HEK293 (cell line): ENCODE measurements around the gene BPI.

Experiments
- CTCF ChIA-PET: fragments of 350-600 bp; formaldehyde crosslinking; extraction: SDS; loops from one replicate; lab custom pipeline; 2021; ENCODE audit warnings: antibody characterized with exemption; lab: Yijun Ruan, JAX
- POLR2A ChIA-PET: fragments of 300-600 bp; formaldehyde crosslinking; extraction: SDS; loops from one replicate; lab custom pipeline; 2020; ENCODE audit warnings: antibody characterized with exemption, inconsistent platforms; lab: Yijun Ruan, JAX
- H3K27ac ChIP-seq: fragments of 200-500 bp; sonication (Bioruptor generic); 2 replicates; pipeline ENCODE4 v1.5.1; 2014; ENCODE audit warnings: low read depth, low read length, control low read depth, inconsistent platforms; ENCODE audit errors: extremely low read depth
- H3K36me3 ChIP-seq, 2 experiments: fragments of 200-500 bp in 1 of 2; sonication (Bioruptor generic) in 1 of 2; 1 replicate in 1 of 2; 2 replicates in 1 of 2; pipeline ENCODE4 v1.5.1; 2014 to 2017; ENCODE audit warnings: inconsistent platforms in 2 of 2, low read length in 2 of 2; ENCODE audit not compliant: control insufficient read depth in 2 of 2, insufficient read depth in 1 of 2
- H3K4me1 ChIP-seq: fragments of 200-500 bp; sonication (Bioruptor generic); 2 replicates; pipeline ENCODE4 v1.5.1; 2014; ENCODE audit warnings: mild to moderate bottlenecking, low read length, inconsistent platforms; ENCODE audit not compliant: control insufficient read depth, insufficient read depth
- H3K4me3 ChIP-seq: 2 replicates; pipeline ENCODE4 v1.5.1; 2011; ENCODE audit warnings: low read depth, mild to moderate bottlenecking, control low read depth, low read length, moderate library complexity
- H3K9me3 ChIP-seq: fragments of 200-500 bp; sonication (Bioruptor generic); 2 replicates; pipeline ENCODE4 v1.5.1; 2014; ENCODE audit warnings: low read depth, low read length, inconsistent platforms; ENCODE audit not compliant: control insufficient read depth, insufficient read depth
- BCL11B ChIP-seq: fragments of 450-650 bp; formaldehyde crosslinking; IDR thresholded peaks from 2 replicates; pipeline ENCODE4 v1.5.1; 2016; ENCODE audit warnings: low read depth, missing biosample characterization, missing genetic modification characterization
- FEZF1 ChIP-seq: fragments of 450-650 bp; formaldehyde crosslinking; IDR thresholded peaks from 2 replicates; pipeline ENCODE4 v1.5.1; 2016; ENCODE audit warnings: missing biosample characterization, missing genetic modification characterization
- OSR2 ChIP-seq: fragments of 450-650 bp; formaldehyde crosslinking; IDR thresholded peaks from 2 replicates; pipeline ENCODE4 v1.5.1; 2016; ENCODE audit warnings: missing biosample characterization, missing genetic modification characterization
- SP7 ChIP-seq: fragments of 450-650 bp; formaldehyde crosslinking; IDR thresholded peaks from 2 replicates; pipeline ENCODE4 v1.5.1; 2016; ENCODE audit warnings: missing biosample characterization, missing genetic modification characterization
- TSHZ1 ChIP-seq: fragments of 450-650 bp; formaldehyde crosslinking; IDR thresholded peaks from 2 replicates; pipeline ENCODE4 v1.5.1; 2016; ENCODE audit warnings: missing biosample characterization, missing genetic modification characterization, borderline replicate concordance
- WT1 ChIP-seq: fragments of 450-650 bp; formaldehyde crosslinking; IDR thresholded peaks from 2 replicates; pipeline ENCODE4 v1.5.1; 2016; ENCODE audit warnings: missing biosample characterization, missing genetic modification characterization
- ZBTB1 ChIP-seq: fragments of 450-650 bp; formaldehyde crosslinking; IDR thresholded peaks from 2 replicates; pipeline ENCODE4 v1.5.1; 2016; ENCODE audit warnings: missing biosample characterization, missing genetic modification characterization
- ZBTB7A ChIP-seq: fragments of 450-650 bp; formaldehyde crosslinking; IDR thresholded peaks from 2 replicates; pipeline ENCODE4 v1.5.1; 2016; ENCODE audit warnings: low read depth, missing biosample characterization, missing genetic modification characterization
- ZFHX2 ChIP-seq: fragments of 450-650 bp; formaldehyde crosslinking; conservative IDR thresholded peaks from 2 replicates; pipeline ENCODE4 v1.5.1; 2016; ENCODE audit warnings: missing biosample characterization, missing genetic modification characterization
- ZFP41 ChIP-seq: fragments of 450-650 bp; formaldehyde crosslinking; IDR thresholded peaks from 2 replicates; pipeline ENCODE4 v1.5.1; 2016; ENCODE audit warnings: missing biosample characterization, missing genetic modification characterization, borderline replicate concordance
- ZNF132 ChIP-seq: fragments of 450-650 bp; formaldehyde crosslinking; IDR thresholded peaks from 2 replicates; pipeline ENCODE4 v1.5.1; 2017; ENCODE audit warnings: missing biosample characterization, missing genetic modification characterization, borderline replicate concordance
- ZNF146 ChIP-seq: fragments of 450-650 bp; formaldehyde crosslinking; IDR thresholded peaks from 2 replicates; pipeline ENCODE4 v1.5.1; 2016; ENCODE audit warnings: missing biosample characterization, missing genetic modification characterization
- ZNF184 ChIP-seq: fragments of 450-650 bp; IDR thresholded peaks from 2 replicates; pipeline ENCODE4 v1.5.1; 2018; ENCODE audit warnings: missing biosample characterization, mild to moderate bottlenecking, missing genetic modification characterization
- ZNF19 ChIP-seq: fragments of 450-650 bp; formaldehyde crosslinking; IDR thresholded peaks from 2 replicates; pipeline ENCODE4; 2016; ENCODE audit warnings: missing biosample characterization, missing genetic modification characterization, low read depth
- ZNF214 ChIP-seq: fragments of 450-650 bp; formaldehyde crosslinking; IDR thresholded peaks from 2 replicates; pipeline ENCODE4 v1.5.1; 2017; ENCODE audit warnings: missing biosample characterization, mild to moderate bottlenecking, missing genetic modification characterization, borderline replicate concordance
- ZNF221 ChIP-seq: fragments of 450-650 bp; formaldehyde crosslinking; IDR thresholded peaks from 2 replicates; pipeline ENCODE4 v1.5.1; 2017; ENCODE audit warnings: missing biosample characterization, missing genetic modification characterization, borderline replicate concordance
- ZNF26 ChIP-seq: fragments of 450-650 bp; formaldehyde crosslinking; IDR thresholded peaks from 2 replicates; pipeline ENCODE4 v1.5.1; 2016; ENCODE audit warnings: missing biosample characterization, missing genetic modification characterization
- ZNF302 ChIP-seq: fragments of 450-650 bp; formaldehyde crosslinking; IDR thresholded peaks from 2 replicates; pipeline ENCODE4 v1.5.1; 2016; ENCODE audit warnings: missing biosample characterization, missing genetic modification characterization, low read depth
- ZNF341 ChIP-seq: fragments of 450-650 bp; formaldehyde crosslinking; IDR thresholded peaks from 2 replicates; pipeline ENCODE4; 2016; ENCODE audit warnings: low read depth, missing biosample characterization, missing genetic modification characterization
- ZNF354C ChIP-seq: fragments of 450-650 bp; formaldehyde crosslinking; IDR thresholded peaks from 2 replicates; pipeline ENCODE4 v1.5.1; 2016; ENCODE audit warnings: missing biosample characterization, missing genetic modification characterization, low read depth, borderline replicate concordance
- ZNF404 ChIP-seq: fragments of 450-650 bp; formaldehyde crosslinking; IDR thresholded peaks from 2 replicates; pipeline ENCODE4 v1.5.1; 2017; ENCODE audit warnings: missing biosample characterization, missing genetic modification characterization
- ZNF416 ChIP-seq: fragments of 450-650 bp; formaldehyde crosslinking; IDR thresholded peaks from 2 replicates; pipeline ENCODE4 v1.5.1; 2016; ENCODE audit warnings: missing biosample characterization, missing genetic modification characterization
- ZNF555 ChIP-seq: fragments of 450-650 bp; formaldehyde crosslinking; conservative IDR thresholded peaks from 2 replicates; pipeline ENCODE4 v1.5.1; 2017; ENCODE audit warnings: missing biosample characterization, mild to moderate bottlenecking, missing genetic modification characterization, inconsistent platforms
- ZNF561 ChIP-seq: fragments of 450-650 bp; IDR thresholded peaks from 2 replicates; pipeline ENCODE4 v1.5.1; 2018; ENCODE audit warnings: missing biosample characterization, missing genetic modification characterization, borderline replicate concordance
- ZNF654 ChIP-seq: fragments of 450-650 bp; formaldehyde crosslinking; IDR thresholded peaks from 2 replicates; pipeline ENCODE4 v1.5.1; 2016; ENCODE audit warnings: low read depth, missing biosample characterization, missing genetic modification characterization
- ZNF704 ChIP-seq: fragments of 450-650 bp; formaldehyde crosslinking; IDR thresholded peaks from 2 replicates; pipeline ENCODE4 v1.5.1; 2016; ENCODE audit warnings: missing biosample characterization, missing genetic modification characterization
- ZNF707 ChIP-seq: fragments of 450-650 bp; formaldehyde crosslinking; IDR thresholded peaks from 2 replicates; pipeline ENCODE4 v1.5.1; 2016; ENCODE audit warnings: missing biosample characterization, missing genetic modification characterization
- ZNF76 ChIP-seq: fragments of 450-650 bp; formaldehyde crosslinking; IDR thresholded peaks from 2 replicates; pipeline ENCODE4; 2016; ENCODE audit warnings: low read depth, missing biosample characterization, missing genetic modification characterization, borderline replicate concordance
- ZNF785 ChIP-seq: fragments of 450-650 bp; formaldehyde crosslinking; IDR thresholded peaks from 2 replicates; pipeline ENCODE4 v1.5.1; 2016; ENCODE audit warnings: missing biosample characterization, missing genetic modification characterization

The BPI gene

GRCh38 chr20:38346247-38346651 lies 42.3 kb downstream of the BPI start, which contains the start of gene LBP:
LBP (plus strand) TSS chr20:38346482; CDS start chr20:38346517, 35 bp downstream.
- Histone ChIP-seq H3K36me3 (no peaks in the 10 kb centered on the region), H3K27ac (no peak within 1 kb of the TSS), H3K4me3 (no peak within 1 kb of the TSS), H3K9me3 (no peaks in the 10 kb centered on the region), H3K4me1 (no peaks in the 10 kb centered on the region)
- TF ChIP-seq WT1 (tag by site-specific recombination) = no peak
- no peak for TF ChIP-seq ZNF785 (tag by site-specific recombination)
- no peak for TF ChIP-seq ZFP41 (tag by site-specific recombination)
- TF ChIP-seq ZNF416 = no peak
- no peak for TF ChIP-seq ZNF341 (tag by site-specific recombination)
- TF ChIP-seq FEZF1 = no peak
- TF ChIP-seq TSHZ1 = no peak
- no peak for TF ChIP-seq ZNF132
- no peak for TF ChIP-seq ZNF214 (tag by site-specific recombination)
- no peak for TF ChIP-seq ZNF26
- TF ChIP-seq ZNF302 (tag by site-specific recombination) = no peak
- no peak for TF ChIP-seq ZFHX2 (tag by site-specific recombination)
- TF ChIP-seq OSR2 = no peak
- no peak for TF ChIP-seq ZNF555 (tag by site-specific recombination)
- no peak for TF ChIP-seq ZNF76 (tag by site-specific recombination)
- POLR2A ChIA-PET = no interaction called here
- CTCF ChIA-PET = interaction anchor here (0.5 to 1.3 kb wide), 4 partner anchors 10 to 102 kb away, joined by 3 to 4 read pairs (median 4); no protein-coding TSS in a partner anchor

GRCh38 chr20:38346741-38347140 lies 42.8 kb downstream of the BPI start:
- no peak overlapping the region for H3K27ac ChIP-seq
- no peaks in the 10 kb centered on the region for H3K36me3 ChIP-seq
- H3K4me1 ChIP-seq = no peaks in the 10 kb centered on the region
- POLR2A ChIA-PET = no interaction called here
- no peak overlapping the region for H3K4me3 ChIP-seq
- TF ChIP-seq ZNF221 (no peak), SP7 (tag by site-specific recombination) (no peak), ZNF184 (tag by site-specific recombination) (no peak), ZNF704 (no peak), WT1 (tag by site-specific recombination) (no peak), ZNF19 (no peak), ZNF561 (tag by site-specific recombination) (no peak), ZNF404 (tag by site-specific recombination) (no peak), ZNF654 (tag by site-specific recombination) (no peak), BCL11B (tag by site-specific recombination) (no peak), ZBTB1 (tag by site-specific recombination) (no peak), ZNF707 (tag by site-specific recombination) (no peak), ZNF146 (no peak), ZNF354C (no peak), ZBTB7A (tag by site-specific recombination) (no peak)
- TF ChIP-seq, all 188 proteins: peak for 0
- H3K9me3 ChIP-seq = no peaks in the 10 kb centered on the region
- CTCF ChIA-PET = interaction anchor here (0.5 to 1.3 kb wide), 2 partner anchors 21 to 62 kb away, joined by 3 to 4 read pairs; no protein-coding TSS in a partner anchor
